H1 (cell line): ENCODE results near the gene TMPRSS2. TPM values are rescaled to one million over a fixed set of nuclear protein-coding genes. Genes with fewer than 3 reads are reported as not detected.

Source experiments
- ASH2L ChIP-seq: fragments of 200-600, 300-600 bp; sonication (generic); IDR thresholded peaks from one replicate; pipeline ENCODE4 v1.7.1; 2017; ENCODE audit warnings: low read length
- CEBPB ChIP-seq: IDR thresholded peaks from 2 replicates; pipeline ENCODE4 v1.6.1; 2012; ENCODE audit warnings: low read depth, low read length
- FOSL1 ChIP-seq: IDR thresholded peaks from 2 replicates; pipeline ENCODE4 v1.6.1; 2011; ENCODE audit warnings: mild to moderate bottlenecking, low read depth, low read length, moderate library complexity; ENCODE audit not compliant: insufficient read depth
- KDM1A ChIP-seq: fragments of 200-600, 300-600 bp; sonication (generic); IDR thresholded peaks from 2 replicates; pipeline ENCODE4 v1.7.1; 2016; ENCODE audit warnings: mild to moderate bottlenecking, low read length, borderline replicate concordance
- NANOG ChIP-seq: IDR thresholded peaks from 2 replicates; pipeline ENCODE4 v1.6.1; 2011; ENCODE audit warnings: low read length, low read depth, mild to moderate bottlenecking, inconsistent platforms; ENCODE audit not compliant: insufficient read depth, poor library complexity, severe bottlenecking
- POLR2AphosphoS5 ChIP-seq: IDR thresholded peaks from 2 replicates; pipeline ENCODE4 v1.6.1; 2011; ENCODE audit warnings: low read depth, low read length
- RFX5 ChIP-seq: IDR thresholded peaks from 2 replicates; pipeline ENCODE4 v1.6.1; 2011; ENCODE audit warnings: low read depth, low read length, improper control_type of control experiment, borderline replicate concordance
- SIN3A ChIP-seq, 2 experiments: IDR thresholded peaks in 1 of 2; conservative IDR thresholded peaks in 1 of 2; 2 replicates each; pipeline ENCODE4 v1.6.1; 2011 to 2012; ENCODE audit warnings: low read length in 2 of 2, improper control_type of control experiment in 1 of 2, low read depth in 1 of 2, mild to moderate bottlenecking in 1 of 2
- SP4 ChIP-seq: IDR thresholded peaks from 2 replicates; pipeline ENCODE4 v1.6.1; 2012; ENCODE audit warnings: low read length, inconsistent platforms
- polyA plus RNA-seq, 7 experiments: library from polyadenylated mRNA; depleted of rRNA in 3 of 7; stranded (reverse) in 5 of 7; unstranded in 2 of 7; fragments of >200 nt in 5 of 7; fragments of 200-250 nt in 2 of 7; gene quantifications; 1 replicate in 5 of 7; 2 replicates in 1 of 7; 4 replicates in 1 of 7; pipeline versions ENCODE4 v1.2.1 to v1.2.3, GENCODE V29; 2011 to 2013; ENCODE audit warnings: missing spikeins in 2 of 7, mixed read lengths in 2 of 7
- total RNA-seq: library from RNA; stranded (reverse); fragmentation: NEBNext Ultra II Directional; extraction: Animal tissue kit (Norgen Biotek cat#: 25700); gene quantifications from 2 replicates; pipeline ENCODE4 v1.2.1, GENCODE V29; 2021
- TF ChIP-seq, protein P1 (sequence below): IDR thresholded peaks from 2 replicates; pipeline ENCODE4 v1.6.1; 2012; ENCODE audit warnings: low read length, inconsistent platforms

Gene TMPRSS2
- total and polyA plus RNA-seq, 2 of the 8 experiments (the other 6 are each of a cell fraction or from before 2014, with no cell fraction given) = 9.2 to 11.0 TPM

DNA sequence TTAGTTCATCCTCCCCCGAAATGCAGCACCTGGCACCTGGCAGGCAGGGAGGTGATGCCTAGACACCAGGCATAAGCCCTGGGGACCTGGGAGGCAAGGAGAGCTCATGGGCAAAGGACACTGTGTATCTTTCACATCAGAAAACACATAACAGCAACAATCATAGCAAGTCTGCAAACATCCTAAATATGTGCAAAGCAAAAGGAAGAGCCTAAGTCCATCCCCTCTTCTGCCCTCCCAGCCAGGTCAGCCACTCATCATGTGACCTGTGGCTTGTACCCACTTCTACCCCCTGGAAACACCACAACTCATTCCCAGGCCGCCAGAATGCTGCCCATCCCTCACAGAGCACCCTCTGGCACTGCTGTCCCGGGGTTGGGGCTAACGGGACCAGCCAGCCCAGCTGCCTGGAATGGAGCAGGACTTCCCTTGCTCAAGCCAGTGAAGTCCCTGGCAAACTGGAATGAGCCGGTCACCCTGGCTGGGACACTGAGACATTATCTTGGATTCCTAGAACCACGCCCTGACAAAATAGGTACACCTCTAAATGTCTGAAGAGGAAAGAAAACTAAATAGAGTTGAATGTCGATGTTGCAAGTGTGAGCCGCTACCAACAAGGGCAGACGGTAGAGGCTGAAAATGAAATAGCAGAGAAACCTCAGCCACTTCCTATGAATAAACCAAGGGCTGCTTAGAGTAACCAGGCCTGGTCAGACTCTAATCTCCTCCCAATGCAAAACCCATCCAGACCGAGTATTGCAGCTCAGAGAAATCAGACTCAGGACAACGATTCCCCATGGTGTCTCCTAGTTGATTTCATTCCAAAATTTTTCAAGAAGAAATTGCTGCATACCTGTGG is 29.4 kb downstream of the TMPRSS2 start (continued):
- TF ChIP-seq RFX5 (no peak), CEBPB (no peak), FOSL1 (no peak), POLR2AphosphoS5 (no peak), SP4 (no peak), KDM1A (peak; percentile 1; the same call in 1 of the 2 replicates), NANOG (no peak), SIN3A (conservative IDR thresholded peaks at IDR 0.05 in 1 of 2, IDR thresholded peaks at IDR 0.05 in 1 of 2; ENCODE audit: low read depth in 1 of 2, low read length in 2 of 2) (no peak), ASH2L (peak; percentile 3)
- TF ChIP-seq, protein P1, sequence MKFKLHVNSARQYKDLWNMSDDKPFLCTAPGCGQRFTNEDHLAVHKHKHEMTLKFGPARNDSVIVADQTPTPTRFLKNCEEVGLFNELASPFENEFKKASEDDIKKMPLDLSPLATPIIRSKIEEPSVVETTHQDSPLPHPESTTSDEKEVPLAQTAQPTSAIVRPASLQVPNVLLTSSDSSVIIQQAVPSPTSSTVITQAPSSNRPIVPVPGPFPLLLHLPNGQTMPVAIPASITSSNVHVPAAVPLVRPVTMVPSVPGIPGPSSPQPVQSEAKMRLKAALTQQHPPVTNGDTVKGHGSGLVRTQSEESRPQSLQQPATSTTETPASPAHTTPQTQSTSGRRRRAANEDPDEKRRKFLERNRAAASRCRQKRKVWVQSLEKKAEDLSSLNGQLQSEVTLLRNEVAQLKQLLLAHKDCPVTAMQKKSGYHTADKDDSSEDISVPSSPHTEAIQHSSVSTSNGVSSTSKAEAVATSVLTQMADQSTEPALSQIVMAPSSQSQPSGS = no peak
